ENCODE results near the gene ZNF662. TPM values are rescaled to one million over a fixed set of nuclear protein-coding genes. Genes with fewer than 3 reads are reported as not detected.

Gene ZNF662
- total RNA-seq, 1 experiment from 2014 or later: not detected

DNA sequence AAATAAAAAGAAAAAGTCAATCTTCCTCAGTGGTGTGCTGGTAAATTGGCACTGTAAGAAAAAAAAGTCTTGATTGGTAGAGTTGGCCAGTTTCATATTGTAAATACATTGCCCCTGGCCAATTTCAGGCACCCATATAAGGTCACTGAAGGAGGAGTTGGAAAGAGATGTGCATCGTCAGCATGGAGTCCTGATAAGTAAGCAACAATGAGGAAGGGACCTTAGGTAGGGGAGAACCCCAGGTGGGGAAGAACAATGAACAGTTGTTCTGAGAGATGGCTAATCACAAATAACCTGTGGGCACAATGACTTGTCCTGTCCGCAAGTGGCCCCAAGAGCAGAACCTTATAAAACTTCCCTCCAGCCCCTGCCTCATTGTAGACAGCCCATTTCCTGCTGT, 21.6 kb upstream of the ZNF662 start:
- H3K18ac ChIP-seq (ENCODE audit: insufficient read length, low read depth, low read length): no peak overlapping the region
- H4K8ac ChIP-seq (replicated peaks; ENCODE audit: insufficient read length, low read depth, low read length): no peak overlapping the region
- H4K91ac ChIP-seq (ENCODE audit: insufficient read length, low read depth, low read length): no peak overlapping the region
- no peak overlapping the region for H3K4me2 ChIP-seq (ENCODE audit: insufficient read depth, insufficient read length, low read length)
- no peak overlapping the region for H3T11ph ChIP-seq (ENCODE audit: low read length)
- H4K20me1 ChIP-seq (ENCODE audit: control insufficient read depth, insufficient read depth, insufficient read length): no peaks in the 10 kb centered on the region
- H3K9me3 Mint-ChIP-seq: no peaks in the 10 kb centered on the region
- peaks cover 4% of the 10 kb centered on the region for H3K23me2 ChIP-seq (ENCODE audit: insufficient read length, low read depth, low read length, poor library complexity, severe bottlenecking)
- no peak overlapping the region for H3K23ac ChIP-seq (ENCODE audit: insufficient read length, low read depth, low read length)
- no peak overlapping the region for H3K4me3 Mint-ChIP-seq
- H2BK15ac ChIP-seq (ENCODE audit: low read depth, low read length): no peak overlapping the region
- no peaks in the 10 kb centered on the region for H3K79me1 ChIP-seq (ENCODE audit: insufficient read depth, low read depth, low read length, poor library complexity, severe bottlenecking)
- H3K27ac Mint-ChIP-seq: no peak overlapping the region; a peak in 1 of 7 replicates
- H2BK120ac ChIP-seq (ENCODE audit: low read depth, low read length, poor library complexity, severe bottlenecking): no peak overlapping the region
- no peak for DNase-seq
- no CpG with 5 or more reads among the region's 2 CpGs for WGBS (ENCODE audit: extremely low coverage, insufficient read length, low lambda C conversion rate)
- peaks cover 2% of the 10 kb centered on the region; the same call in 1 of the 2 replicates for H3K27me3 Mint-ChIP-seq (ENCODE audit: low read depth)
- no peak overlapping the region for H3K4ac ChIP-seq (ENCODE audit: low read depth, low read length)
- H3K27ac ChIP-seq (ENCODE audit: insufficient read length, low read depth, low read length): no peak overlapping the region
- no peak overlapping the region for H3K14ac ChIP-seq (ENCODE audit: insufficient read depth, low read length)
- no peak overlapping the region for H3K9ac ChIP-seq (ENCODE audit: extremely low read depth, insufficient read length, low read length)
- no peak overlapping the region for H3K56ac ChIP-seq (ENCODE audit: insufficient read length, low read depth, low read length)
- H4K5ac ChIP-seq (ENCODE audit: insufficient read length, low read depth, low read length): no peak overlapping the region
- no peaks in the 10 kb centered on the region; the same call in 1 of the 2 replicates for H3K27me3 ChIP-seq (ENCODE audit: insufficient read depth, low read length)
- H2AK5ac ChIP-seq (ENCODE audit: insufficient read length, low read length): no peak overlapping the region
- no peaks in the 10 kb centered on the region for H3K9me3 ChIP-seq (ENCODE audit: control insufficient read depth, low read depth, low read length)
- H3K36me3 Mint-ChIP-seq (ENCODE audit: insufficient read depth in 1 of 3, low read depth in 3 of 3): no peaks in the 10 kb centered on the region; a peak in 2 of 7 replicates
- H2BK20ac ChIP-seq (ENCODE audit: low read depth, low read length, poor library complexity, severe bottlenecking): no peak overlapping the region
- TF ChIP-seq, protein P1, sequence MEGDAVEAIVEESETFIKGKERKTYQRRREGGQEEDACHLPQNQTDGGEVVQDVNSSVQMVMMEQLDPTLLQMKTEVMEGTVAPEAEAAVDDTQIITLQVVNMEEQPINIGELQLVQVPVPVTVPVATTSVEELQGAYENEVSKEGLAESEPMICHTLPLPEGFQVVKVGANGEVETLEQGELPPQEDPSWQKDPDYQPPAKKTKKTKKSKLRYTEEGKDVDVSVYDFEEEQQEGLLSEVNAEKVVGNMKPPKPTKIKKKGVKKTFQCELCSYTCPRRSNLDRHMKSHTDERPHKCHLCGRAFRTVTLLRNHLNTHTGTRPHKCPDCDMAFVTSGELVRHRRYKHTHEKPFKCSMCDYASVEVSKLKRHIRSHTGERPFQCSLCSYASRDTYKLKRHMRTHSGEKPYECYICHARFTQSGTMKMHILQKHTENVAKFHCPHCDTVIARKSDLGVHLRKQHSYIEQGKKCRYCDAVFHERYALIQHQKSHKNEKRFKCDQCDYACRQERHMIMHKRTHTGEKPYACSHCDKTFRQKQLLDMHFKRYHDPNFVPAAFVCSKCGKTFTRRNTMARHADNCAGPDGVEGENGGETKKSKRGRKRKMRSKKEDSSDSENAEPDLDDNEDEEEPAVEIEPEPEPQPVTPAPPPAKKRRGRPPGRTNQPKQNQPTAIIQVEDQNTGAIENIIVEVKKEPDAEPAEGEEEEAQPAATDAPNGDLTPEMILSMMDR (conservative IDR thresholded peaks at IDR 0.05): no peak
- peaks cover 38 to 41% of the 10 kb centered on the region in 2 experiments for H3K4me1 Mint-ChIP-seq
- H2BK5ac ChIP-seq (ENCODE audit: insufficient read length, low read length): no peak overlapping the region
- no peak overlapping the region for H2AFZ ChIP-seq (ENCODE audit: low read length)
- no peaks in the 10 kb centered on the region for H3K79me2 ChIP-seq (ENCODE audit: insufficient read depth, low read length)
- H2BK12ac ChIP-seq (ENCODE audit: insufficient read length, low read depth, low read length): no peak overlapping the region
- H3K4me1 ChIP-seq (ENCODE audit: insufficient read depth, low read length): peaks cover 6% of the 10 kb centered on the region; the same call in 1 of the 2 replicates

All from H9 (cell line).